Activated CD8-positive, alpha-beta memory T cell treated with anti-CD3 and anti-CD28 coated beads for 36 hours (primary cell): ENCODE measurements around the gene HOXB6. TPM values are rescaled to one million over a fixed set of nuclear protein-coding genes. Genes with fewer than 3 reads are reported as not detected.

ENCODE experiments used
- CTCF ChIA-PET: fragments of 350-600 bp; sonication (Branson Sonifier 250); formaldehyde crosslinking; loops from one replicate; lab custom pipeline; 2021; ENCODE audit warnings: antibody characterized with exemption; lab: Charles Lee
- POLR2A ChIA-PET: fragments of 350-600 bp; sonication (Branson Sonifier 250); formaldehyde crosslinking; loops from one replicate; lab custom pipeline; 2021; ENCODE audit warnings: antibody characterized with exemption; lab: Charles Lee
- total RNA-seq, 2 experiments: library from RNA; stranded (reverse); gene quantifications; one replicate each; pipeline ENCODE4 v1.2.3, GENCODE V29; 2021

HOXB6 gene
- total RNA-seq, 2 experiments from 2014 or later: 0.25 to 0.48 TPM

GRCh38 chr17:48546924-48547807, 57.6 kb downstream of the HOXB6 start:
- POLR2A ChIA-PET: interaction anchor here (0.6 kb wide), 1 partner anchor 10 kb away, joined by 3 read pairs; no protein-coding TSS in a partner anchor
- CTCF ChIA-PET: interaction anchor here (0.6 to 0.7 kb wide), 2 partner anchors 36 to 70 kb away, joined by 3 read pairs; no protein-coding TSS in a partner anchor

- POLR2A ChIA-PET: interaction anchor here (0.6 to 0.7 kb wide), 2 partner anchors 66 to 76 kb away, joined by 3 read pairs; no protein-coding TSS in a partner anchor
- CTCF ChIA-PET: interaction anchor here (0.6 to 0.7 kb wide), 2 partner anchors 37 to 71 kb away, joined by 3 read pairs; no protein-coding TSS in a partner anchor
Observed at GRCh38 chr17:48546137-48546923, 58.5 kb downstream of the HOXB6 start.

Other genes with a start within 250 kb of the HOXB6 start
- 10 to 100 TPM; 52.8 to 53.2 TPM for gene SKAP1, start 174.8 kb downstream of the HOXB6 start, total RNA-seq
- gene HOXB1, start 74.0 kb downstream of the HOXB6 start, total RNA-seq: not detected
- gene HOXB2, start 59.9 kb downstream of the HOXB6 start, total RNA-seq: 10 to 100 TPM; 13.0 to 13.4 TPM
- 1 to 10 TPM; 3.3 to 3.8 TPM for gene HOXB4, start 26.6 kb downstream of the HOXB6 start, total RNA-seq
- 1 to 10 TPM; 3.0 to 3.5 TPM for gene HOXB3, start 14.7 kb downstream of the HOXB6 start, total RNA-seq
- gene HOXB5, start 11.2 kb downstream of the HOXB6 start, total RNA-seq: not detected
- under 1 TPM; 0.59 to 0.73 TPM for gene HOXB7, start 6.0 kb upstream of the HOXB6 start, total RNA-seq
- gene HOXB8, start 10.3 kb upstream of the HOXB6 start, total RNA-seq: under 1 TPM in 1 of 2 experiments, not detected in 1; 0.19 TPM
- gene HOXB9, start 21.4 kb upstream of the HOXB6 start, total RNA-seq: 1 to 10 TPM; 5.1 to 5.5 TPM
- gene PRAC1, start 117.5 kb upstream of the HOXB6 start, total RNA-seq: not detected
- not detected for gene PRAC2, start 118.2 kb upstream of the HOXB6 start, total RNA-seq
- not detected for gene HOXB13, start 123.8 kb upstream of the HOXB6 start, total RNA-seq
- gene TTLL6, start 212.2 kb upstream of the HOXB6 start, total RNA-seq: not detected
- gene CALCOCO2, start 226.0 kb upstream of the HOXB6 start, total RNA-seq: 10 to 100 TPM; 68.4 to 83.8 TPM